Activated T-helper 2 cell treated with anti-CD3 and anti-CD28 coated beads, Interferon-gamma antibody, Interleukin-2, Interleukin-4, amounts not matched to agents 10 μg/mL and 5 μg/mL and 100 μg/mL, durations not matched to agents 14 hours and 24 hours and 36 hours (primary cell): ENCODE measurements around the gene NDUFA13. TPM values are rescaled to one million over a fixed set of nuclear protein-coding genes. Genes with fewer than 3 reads are reported as not detected.

Source experiments
- DNase-seq: peaks from one replicate; pipeline ENCODE4 v3.0.0; 2021; ENCODE audit warnings: low spot score
- H3K27ac Mint-ChIP-seq: one replicate; pipeline ENCODE4 v1.8.0; 2021; ENCODE audit warnings: mixed read lengths
- H3K27me3 Mint-ChIP-seq: one replicate; pipeline ENCODE4 v1.8.0; 2021; ENCODE audit warnings: low read depth, mixed read lengths
- H3K36me3 Mint-ChIP-seq: one replicate; pipeline ENCODE4 v1.8.0; 2021; ENCODE audit warnings: low read depth, mixed read lengths
- H3K4me1 Mint-ChIP-seq: one replicate; pipeline ENCODE4 v1.8.0; 2021; ENCODE audit warnings: low read depth, mixed read lengths
- H3K4me3 Mint-ChIP-seq: one replicate; pipeline ENCODE4 v1.8.0; 2021; ENCODE audit warnings: low read depth, mild to moderate bottlenecking, moderate library complexity, mixed read lengths
- H3K9me3 Mint-ChIP-seq: one replicate; pipeline ENCODE4 v1.8.0; 2021; ENCODE audit warnings: mixed read lengths
- intact Hi-C: fragments of 100-400 bp; cut with micrococcal nuclease; formaldehyde crosslinking; loops from one replicate; pipeline ENCODE4 v1.15.1; 2023
- total RNA-seq: library from RNA; stranded (reverse); gene quantifications from 2 replicates; pipeline ENCODE4 v1.2.3, GENCODE V29; 2022

Gene NDUFA13
- total RNA-seq, 1 donor from 2014 or later: 393 TPM

GRCh38 chr19:19506592-19506991 lies 9.4 kb upstream of the NDUFA13 start:
- Mint-ChIP-seq H3K4me1 (no peaks in the 10 kb centered on the region), H3K4me3 (no peak overlapping the region), H3K27me3 (no peaks in the 10 kb centered on the region), H3K9me3 (no peaks in the 10 kb centered on the region), H3K27ac (no peak overlapping the region), H3K36me3 (peaks cover 57% of the 10 kb centered on the region)
- intact Hi-C loops: no loop called here
- DNase-seq: no peak

- DNase-seq: no peak
- Mint-ChIP-seq H3K4me3 (no peak overlapping the region), H3K9me3 (no peaks in the 10 kb centered on the region), H3K27me3 (no peaks in the 10 kb centered on the region), H3K27ac (no peak overlapping the region), H3K36me3 (peaks cover 51% of the 10 kb centered on the region), H3K4me1 (no peaks in the 10 kb centered on the region)
- intact Hi-C loops: no loop called here
These were observed 8.7 kb upstream of the NDUFA13 start for GRCh38 chr19:19507354-19507753.

- Mint-ChIP-seq H3K9me3 (no peaks in the 10 kb centered on the region), H3K27ac (no peak overlapping the region), H3K36me3 (peaks cover 43% of the 10 kb centered on the region), H3K27me3 (no peaks in the 10 kb centered on the region), H3K4me1 (no peaks in the 10 kb centered on the region), H3K4me3 (no peak overlapping the region)
- intact Hi-C loops: no loop called here
- DNase-seq: no peak
These were observed 7.8 kb upstream of the NDUFA13 start for GRCh38 chr19:19508217-19508616.

GRCh38 chr19:19510432-19510831 lies 5.6 kb upstream of the NDUFA13 start:
- DNase-seq: no peak
- H3K27me3 Mint-ChIP-seq: no peaks in the 10 kb centered on the region
- H3K27ac Mint-ChIP-seq: no peak overlapping the region
- H3K9me3 Mint-ChIP-seq: no peaks in the 10 kb centered on the region
- intact Hi-C loops: no loop called here
- H3K4me3 Mint-ChIP-seq: no peak overlapping the region
- H3K4me1 Mint-ChIP-seq: no peaks in the 10 kb centered on the region
- peaks cover 31% of the 10 kb centered on the region for H3K36me3 Mint-ChIP-seq

- no peaks in the 10 kb centered on the region for H3K4me1 Mint-ChIP-seq
- no peak for DNase-seq
- intact Hi-C loops: no loop called here
- no peak overlapping the region for H3K27ac Mint-ChIP-seq
- H3K27me3 Mint-ChIP-seq: no peaks in the 10 kb centered on the region
- no peaks in the 10 kb centered on the region for H3K9me3 Mint-ChIP-seq
- H3K4me3 Mint-ChIP-seq: peak overlapping the region; percentile 39
- H3K36me3 Mint-ChIP-seq: peaks cover 17% of the 10 kb centered on the region
These were observed 2.3 kb upstream of the NDUFA13 start for GRCh38 chr19:19513682-19514081.

GRCh38 chr19:19514215-19514657 lies 1.8 kb upstream of the NDUFA13 start:
- Mint-ChIP-seq H3K36me3 (peaks cover 20% of the 10 kb centered on the region), H3K4me1 (no peaks in the 10 kb centered on the region), H3K27me3 (no peaks in the 10 kb centered on the region), H3K27ac (no peak overlapping the region), H3K4me3 (peak overlapping the region; percentile 51), H3K9me3 (no peaks in the 10 kb centered on the region)
- DNase-seq: no peak
- intact Hi-C loops: no loop called here

- DNase-seq: no peak
- peak within 1 kb of the TSS; percentile 94 for H3K27ac Mint-ChIP-seq
- peak within 1 kb of the TSS; percentile 92 for H3K4me3 Mint-ChIP-seq
- H3K4me1 Mint-ChIP-seq: no peaks in the 10 kb centered on the region
- H3K36me3 Mint-ChIP-seq: peaks cover 29% of the 10 kb centered on the region
- no peaks in the 10 kb centered on the region for H3K9me3 Mint-ChIP-seq
- intact Hi-C loops: no loop called here
- H3K27me3 Mint-ChIP-seq: no peaks in the 10 kb centered on the region
These were observed 964 bp upstream of the NDUFA13 start, which contains the start of gene TSSK6 for GRCh38 chr19:19514881-19515641. Gene TSSK6, minus strand, starts transcription at chr19:19515548. Its CDS starts 121 bp downstream, at chr19:19515427.

GRCh38 chr19:19517235-19517619 lies 1.2 kb downstream of the NDUFA13 start:
- H3K9me3 Mint-ChIP-seq: no peaks in the 10 kb centered on the region
- H3K4me1 Mint-ChIP-seq: peaks cover 6% of the 10 kb centered on the region
- H3K27ac Mint-ChIP-seq: peak overlapping the region; percentile 94
- no peak for DNase-seq
- peaks cover 38% of the 10 kb centered on the region for H3K36me3 Mint-ChIP-seq
- intact Hi-C loops: no loop called here
- H3K4me3 Mint-ChIP-seq: peak overlapping the region; percentile 92
- H3K27me3 Mint-ChIP-seq: no peaks in the 10 kb centered on the region

- H3K4me3 Mint-ChIP-seq: no peak overlapping the region
- H3K4me1 Mint-ChIP-seq: peaks cover 6% of the 10 kb centered on the region
- H3K36me3 Mint-ChIP-seq: peaks cover 37% of the 10 kb centered on the region
- intact Hi-C loops: no loop called here
- DNase-seq: no peak
- no peaks in the 10 kb centered on the region for H3K27me3 Mint-ChIP-seq
- H3K9me3 Mint-ChIP-seq: no peaks in the 10 kb centered on the region
- H3K27ac Mint-ChIP-seq: no peak overlapping the region
These were observed 5.0 kb downstream of the NDUFA13 start for GRCh38 chr19:19520989-19521388.

GRCh38 chr19:19523177-19523576 lies 7.2 kb downstream of the NDUFA13 start:
- H3K4me1 Mint-ChIP-seq: peaks cover 6% of the 10 kb centered on the region
- no peaks in the 10 kb centered on the region for H3K9me3 Mint-ChIP-seq
- no peaks in the 10 kb centered on the region for H3K27me3 Mint-ChIP-seq
- intact Hi-C loops: no loop called here
- no peak overlapping the region for H3K4me3 Mint-ChIP-seq
- H3K27ac Mint-ChIP-seq: no peak overlapping the region
- peaks cover 41% of the 10 kb centered on the region for H3K36me3 Mint-ChIP-seq
- DNase-seq: no peak

GRCh38 chr19:19524053-19524452 lies 8.0 kb downstream of the NDUFA13 start:
- Mint-ChIP-seq H3K36me3 (peaks cover 40% of the 10 kb centered on the region), H3K4me1 (peaks cover 6% of the 10 kb centered on the region), H3K27ac (no peak overlapping the region), H3K9me3 (no peaks in the 10 kb centered on the region), H3K4me3 (no peak overlapping the region), H3K27me3 (no peaks in the 10 kb centered on the region)
- no peak for DNase-seq
- intact Hi-C loops: no loop called here

- intact Hi-C loops: no loop called here
- Mint-ChIP-seq H3K4me3 (no peak overlapping the region), H3K9me3 (no peaks in the 10 kb centered on the region), H3K27me3 (no peaks in the 10 kb centered on the region), H3K4me1 (peaks cover 3% of the 10 kb centered on the region), H3K36me3 (peaks cover 24% of the 10 kb centered on the region), H3K27ac (no peak overlapping the region)
- no peak for DNase-seq
These were observed 9.8 kb downstream of the NDUFA13 start for GRCh38 chr19:19525611-19526380.
